ENCODE data around the gene PCDH19.
"Not testable (repeated sequence)": the region's sequence is repeated elsewhere in the genome, so short reads cannot be mapped to it uniquely, and the experiment has no call there.

Gene PCDH19, protein sequence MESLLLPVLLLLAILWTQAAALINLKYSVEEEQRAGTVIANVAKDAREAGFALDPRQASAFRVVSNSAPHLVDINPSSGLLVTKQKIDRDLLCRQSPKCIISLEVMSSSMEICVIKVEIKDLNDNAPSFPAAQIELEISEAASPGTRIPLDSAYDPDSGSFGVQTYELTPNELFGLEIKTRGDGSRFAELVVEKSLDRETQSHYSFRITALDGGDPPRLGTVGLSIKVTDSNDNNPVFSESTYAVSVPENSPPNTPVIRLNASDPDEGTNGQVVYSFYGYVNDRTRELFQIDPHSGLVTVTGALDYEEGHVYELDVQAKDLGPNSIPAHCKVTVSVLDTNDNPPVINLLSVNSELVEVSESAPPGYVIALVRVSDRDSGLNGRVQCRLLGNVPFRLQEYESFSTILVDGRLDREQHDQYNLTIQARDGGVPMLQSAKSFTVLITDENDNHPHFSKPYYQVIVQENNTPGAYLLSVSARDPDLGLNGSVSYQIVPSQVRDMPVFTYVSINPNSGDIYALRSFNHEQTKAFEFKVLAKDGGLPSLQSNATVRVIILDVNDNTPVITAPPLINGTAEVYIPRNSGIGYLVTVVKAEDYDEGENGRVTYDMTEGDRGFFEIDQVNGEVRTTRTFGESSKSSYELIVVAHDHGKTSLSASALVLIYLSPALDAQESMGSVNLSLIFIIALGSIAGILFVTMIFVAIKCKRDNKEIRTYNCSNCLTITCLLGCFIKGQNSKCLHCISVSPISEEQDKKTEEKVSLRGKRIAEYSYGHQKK (N-terminal part only)

DNA sequence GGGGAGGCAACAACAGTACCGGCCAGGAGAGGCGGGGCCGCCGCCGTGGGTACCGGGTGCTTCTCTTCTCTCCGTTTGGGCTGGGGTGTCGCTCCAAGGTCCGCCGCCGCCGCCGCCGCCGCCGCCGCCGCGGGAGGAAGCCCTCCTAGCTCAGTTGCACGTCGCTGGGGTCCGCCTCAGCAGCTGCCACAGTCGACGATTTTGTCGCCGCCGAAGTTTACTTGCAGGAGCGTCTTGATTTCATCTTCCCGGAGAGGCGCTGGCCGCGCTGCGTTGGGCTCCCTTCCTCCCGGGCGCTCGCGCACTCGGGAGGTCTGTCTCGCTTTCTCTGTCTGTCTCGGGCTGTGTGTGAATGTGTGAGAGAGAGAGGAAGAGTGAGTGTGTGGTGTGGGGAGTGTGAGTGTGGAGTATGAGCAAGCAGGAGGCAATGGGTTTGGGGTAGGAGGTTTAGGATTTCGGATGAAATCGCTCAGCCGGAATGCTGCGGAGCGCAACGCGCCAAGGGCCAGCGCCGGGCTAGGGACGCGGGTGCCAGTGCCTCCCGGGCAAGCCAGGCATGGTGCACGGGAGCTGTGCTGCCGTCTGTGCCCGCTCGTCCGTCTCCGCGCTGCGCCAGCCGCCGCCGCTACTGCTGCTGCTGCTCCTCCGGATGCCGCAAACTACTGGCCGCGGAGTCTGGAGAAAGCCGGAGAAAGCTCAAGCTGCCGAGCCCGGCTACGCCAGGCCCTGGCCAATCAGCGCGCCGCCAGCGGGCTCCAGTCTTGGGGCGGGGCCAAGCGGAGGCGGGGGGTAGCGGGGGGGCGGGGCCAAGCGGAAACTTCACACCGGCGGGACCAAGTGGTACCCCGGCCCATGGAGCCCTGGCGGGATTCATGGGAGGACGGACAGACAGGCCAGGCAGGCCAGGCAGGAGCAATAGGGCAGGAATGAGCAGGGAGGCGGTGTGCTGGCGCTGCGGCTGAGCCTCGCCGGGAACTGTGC, at the start of gene PCDH19:
TSS of gene PCDH19 (minus strand) at position 664 of the 981 bp plus-strand sequence. CDS start 1,676 bp downstream, outside the sequence.
- H3K9me3 Mint-ChIP-seq: no peaks in the 10 kb centered on the region
- peaks cover 3% of the 10 kb centered on the region for H3K36me3 Mint-ChIP-seq (ENCODE audit: insufficient read depth)
- no peak for DNase-seq (ENCODE audit: low spot score in 2 of 2)
- peaks cover 48% of the 10 kb centered on the region for H3K27me3 Mint-ChIP-seq
- H3K4me3 Mint-ChIP-seq: peak within 1 kb of the TSS; percentile 42
- no peak within 1 kb of the TSS for H3K27ac Mint-ChIP-seq (ENCODE audit: low read depth)
- no peak for ATAC-seq (replicated peaks; ENCODE audit: extremely low read depth, poor library complexity, severe bottlenecking)
- no peaks in the 10 kb centered on the region for H3K4me1 Mint-ChIP-seq

DNA sequence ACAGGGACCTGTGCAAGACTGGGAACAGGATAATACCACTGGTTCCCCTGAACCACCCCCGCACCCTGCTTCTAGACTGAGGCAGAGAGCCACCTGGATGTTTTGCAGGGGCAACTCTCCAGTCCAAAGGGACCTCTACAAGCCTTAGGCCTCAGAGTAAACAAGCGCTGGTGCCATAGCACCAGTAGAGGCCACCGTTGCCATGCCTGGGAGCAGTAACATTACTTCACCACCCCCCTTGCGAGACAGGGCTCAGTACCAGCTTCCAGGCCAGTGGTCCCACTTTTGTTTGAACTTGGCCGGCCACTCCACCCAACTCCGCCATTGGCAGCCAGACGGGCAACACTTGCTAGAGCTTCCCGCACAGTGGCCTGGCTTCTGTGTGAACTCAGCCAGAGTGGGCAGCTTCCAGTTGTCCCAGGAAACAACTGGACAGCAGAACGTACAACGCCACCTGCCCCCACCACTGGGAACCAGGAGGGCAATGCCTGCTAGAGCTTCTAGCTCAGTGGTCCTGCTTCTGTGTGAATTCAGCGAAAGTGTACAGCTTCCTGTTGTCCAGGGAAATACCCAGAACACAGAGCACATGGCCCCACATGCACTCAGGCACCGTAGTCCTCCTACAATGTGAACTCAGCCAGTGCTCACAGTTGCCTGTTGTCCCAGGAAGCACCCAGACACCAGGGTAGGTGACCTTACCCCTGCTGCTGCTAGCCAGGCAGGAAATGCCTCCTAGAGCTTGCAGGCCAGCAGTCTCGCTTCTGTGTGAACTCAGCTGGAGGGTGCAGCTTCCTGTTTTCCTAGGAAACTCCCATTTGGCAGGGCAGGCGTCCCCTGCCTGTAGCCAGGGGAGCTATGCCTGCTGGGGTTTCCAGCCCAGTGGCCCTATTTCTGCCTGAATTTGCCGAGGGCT, 39.9 kb upstream of the PCDH19 start:
- Mint-ChIP-seq H3K4me3 (no peak overlapping the region), H3K27ac (ENCODE audit: low read depth) (no peak overlapping the region), H3K36me3 (ENCODE audit: insufficient read depth) (no peaks in the 10 kb centered on the region), H3K9me3 (no peaks in the 10 kb centered on the region), H3K27me3 (no peaks in the 10 kb centered on the region), H3K4me1 (no peaks in the 10 kb centered on the region)
- ATAC-seq (replicated peaks; ENCODE audit: extremely low read depth, poor library complexity, severe bottlenecking) (no peak), DNase-seq (ENCODE audit: low spot score in 2 of 2) (no peak)

DNA sequence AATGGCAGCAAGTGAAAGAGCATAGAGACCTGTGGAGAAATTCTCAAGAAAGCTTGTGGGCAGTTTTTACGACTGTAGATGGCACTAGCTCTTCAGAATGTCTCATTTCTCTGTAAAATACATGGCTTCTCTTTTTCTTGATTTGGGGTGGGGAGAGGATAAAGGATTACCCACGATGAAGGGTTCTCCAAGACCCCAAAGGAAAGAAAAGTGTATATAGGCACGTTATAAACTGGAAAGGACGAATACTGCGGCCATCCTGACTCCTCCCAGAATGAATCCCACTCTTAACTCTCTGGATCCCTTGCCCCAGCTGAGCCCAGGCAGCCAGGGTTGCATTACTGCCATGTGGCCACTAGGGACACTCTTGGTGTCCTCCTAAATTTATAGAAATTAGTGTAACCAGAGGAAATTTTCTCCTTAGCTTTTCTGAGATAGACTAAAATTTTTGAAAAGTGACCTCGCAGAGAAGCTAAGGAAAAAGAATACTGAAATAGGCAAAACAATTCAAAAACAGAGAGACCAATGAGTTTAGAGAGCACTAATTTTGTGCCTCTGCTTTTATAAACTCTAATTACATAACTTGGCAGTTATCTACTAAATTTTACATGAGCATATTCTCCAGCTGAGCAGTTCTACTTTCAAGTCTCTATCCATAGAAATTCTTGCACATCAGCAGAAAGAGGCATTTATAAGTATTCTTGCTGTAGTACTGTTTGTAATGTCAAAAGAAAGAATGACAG, 37.8 kb upstream of the PCDH19 start:
- Mint-ChIP-seq H3K4me1 (no peaks in the 10 kb centered on the region), H3K36me3 (ENCODE audit: insufficient read depth) (no peaks in the 10 kb centered on the region), H3K27me3 (no peaks in the 10 kb centered on the region), H3K4me3 (no peak overlapping the region), H3K27ac (ENCODE audit: low read depth) (no peak overlapping the region), H3K9me3 (no peaks in the 10 kb centered on the region)
- no peak for DNase-seq (ENCODE audit: low spot score in 2 of 2)
- no peak for ATAC-seq (replicated peaks; ENCODE audit: extremely low read depth, poor library complexity, severe bottlenecking)

DNA sequence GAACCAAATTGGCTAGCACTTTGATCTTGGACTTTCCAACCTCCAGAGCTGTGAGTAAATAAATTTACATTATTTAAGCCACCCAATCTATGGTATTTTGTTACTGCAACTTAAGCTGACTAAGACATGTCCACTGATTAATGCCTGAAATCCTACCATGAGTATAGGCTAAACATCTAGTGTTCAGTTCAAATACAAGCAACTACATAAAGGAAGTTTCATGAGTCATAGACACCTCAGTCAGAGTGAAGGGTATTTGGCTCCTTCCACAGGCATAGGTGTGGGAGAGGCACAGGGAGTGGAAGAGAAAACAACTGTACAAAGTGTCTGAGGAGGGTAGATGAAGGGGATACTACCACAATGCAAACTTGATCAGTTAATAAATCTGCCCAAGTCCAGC, 35.5 kb upstream of the PCDH19 start:
- Mint-ChIP-seq H3K36me3 (ENCODE audit: insufficient read depth) (no peaks in the 10 kb centered on the region), H3K27ac (ENCODE audit: low read depth) (no peak overlapping the region), H3K4me1 (no peaks in the 10 kb centered on the region), H3K27me3 (no peaks in the 10 kb centered on the region), H3K4me3 (no peak overlapping the region), H3K9me3 (no peaks in the 10 kb centered on the region)
- DNase-seq (ENCODE audit: low spot score in 2 of 2) (no peak), ATAC-seq (replicated peaks; ENCODE audit: extremely low read depth, poor library complexity, severe bottlenecking) (no peak)

DNA sequence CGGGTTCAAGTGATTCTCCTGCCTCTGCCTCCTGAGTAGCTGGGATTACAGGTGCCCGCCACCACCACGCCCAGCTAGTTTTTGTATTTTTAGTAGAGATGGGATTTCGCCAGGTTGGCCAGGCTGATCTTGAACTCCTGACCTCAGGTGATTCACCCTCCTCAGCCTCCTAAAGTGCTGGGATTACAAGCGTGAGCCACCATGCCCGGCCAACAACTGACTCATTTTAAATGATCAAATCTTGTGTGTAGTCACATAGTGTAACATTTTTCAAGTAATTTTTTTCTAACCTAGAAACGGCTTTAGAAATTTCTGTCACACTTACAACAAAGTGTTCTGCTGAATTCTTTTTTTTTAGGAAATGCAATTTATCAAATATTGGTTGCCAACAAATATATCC, 31.2 kb upstream of the PCDH19 start:
- H3K27ac Mint-ChIP-seq (ENCODE audit: low read depth); H3K27me3 Mint-ChIP-seq; H3K9me3 Mint-ChIP-seq; H3K4me1 Mint-ChIP-seq; H3K4me3 Mint-ChIP-seq; ATAC-seq (replicated peaks; ENCODE audit: extremely low read depth, poor library complexity, severe bottlenecking); DNase-seq (ENCODE audit: low spot score in 2 of 2); H3K36me3 Mint-ChIP-seq (ENCODE audit: insufficient read depth): not testable (repeated sequence)

DNA sequence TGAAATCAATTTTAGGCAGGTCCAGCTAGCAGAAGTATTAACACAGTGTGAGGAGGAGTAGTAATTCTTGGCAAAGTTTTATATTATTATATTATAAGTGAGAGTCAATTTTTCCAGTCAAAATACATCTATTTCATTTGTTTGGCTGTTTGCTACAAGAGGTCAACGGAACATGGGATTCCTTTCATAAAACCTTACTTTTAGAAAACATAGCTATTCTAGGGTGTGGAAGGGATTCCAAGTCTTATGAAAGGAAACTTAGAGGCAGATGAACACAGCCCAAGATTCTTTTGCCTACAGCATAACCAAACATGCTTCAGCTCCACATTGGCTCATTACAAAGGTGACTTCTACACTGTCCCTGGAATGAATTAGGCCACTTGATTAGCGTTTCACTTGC, 29.9 kb upstream of the PCDH19 start:
- H3K4me3 Mint-ChIP-seq: no peak overlapping the region

DNA sequence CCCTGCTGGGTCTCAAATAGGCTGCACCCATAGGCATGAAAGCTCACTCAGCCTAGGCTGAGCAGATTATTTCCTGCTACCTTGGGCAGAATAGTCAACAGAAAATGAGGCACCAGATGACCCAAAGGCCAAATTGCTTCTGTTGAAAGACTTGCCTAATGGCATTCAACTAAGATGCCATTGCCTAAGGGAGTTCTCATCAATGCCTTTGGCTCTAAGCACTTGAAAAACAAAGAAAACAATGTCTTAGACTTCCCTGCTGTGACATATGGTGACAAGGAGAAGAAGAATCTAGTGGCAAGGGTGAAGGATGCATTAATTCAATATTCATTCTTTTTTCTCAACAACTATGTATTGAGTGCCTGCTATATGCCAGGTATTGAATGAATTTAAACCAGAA, 25.7 kb upstream of the PCDH19 start:
- H3K36me3 Mint-ChIP-seq (ENCODE audit: insufficient read depth): no peaks in the 10 kb centered on the region

More for the DNA sequence above, 29.9 kb upstream of the PCDH19 start:
- ATAC-seq (replicated peaks; ENCODE audit: extremely low read depth, poor library complexity, severe bottlenecking) (no peak), DNase-seq (ENCODE audit: low spot score in 2 of 2) (no peak)
- H3K27ac Mint-ChIP-seq (ENCODE audit: low read depth): no peak overlapping the region
- no peaks in the 10 kb centered on the region for H3K36me3 Mint-ChIP-seq (ENCODE audit: insufficient read depth)
- H3K4me1 Mint-ChIP-seq: no peaks in the 10 kb centered on the region
- H3K27me3 Mint-ChIP-seq: no peaks in the 10 kb centered on the region
- H3K9me3 Mint-ChIP-seq: no peaks in the 10 kb centered on the region

DNA sequence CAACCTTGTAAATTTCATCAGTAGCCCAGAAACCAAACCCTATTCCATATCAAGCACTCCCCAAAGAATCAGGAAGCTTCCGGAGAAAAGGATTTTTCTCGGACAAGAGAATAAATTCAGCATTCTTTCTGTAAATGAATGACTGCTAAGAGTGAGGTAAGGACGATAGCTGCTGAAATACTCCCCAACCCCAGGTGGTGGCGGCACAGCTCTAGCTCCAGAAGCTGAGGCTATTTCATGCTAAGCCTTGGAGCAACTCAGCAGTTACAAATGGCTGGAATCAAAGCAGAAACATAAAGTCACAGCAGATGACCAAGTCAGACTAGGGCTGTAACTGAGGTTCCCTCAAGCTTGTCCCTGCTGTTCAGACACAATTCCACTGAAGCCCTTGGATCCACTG, 13.9 kb upstream of the PCDH19 start:
- ATAC-seq (replicated peaks; ENCODE audit: extremely low read depth, poor library complexity, severe bottlenecking): no peak

More for the DNA sequence above, 25.7 kb upstream of the PCDH19 start:
- DNase-seq (ENCODE audit: low spot score in 2 of 2) (no peak), ATAC-seq (replicated peaks; ENCODE audit: extremely low read depth, poor library complexity, severe bottlenecking) (no peak)
- H3K9me3 Mint-ChIP-seq: no peaks in the 10 kb centered on the region
- H3K4me1 Mint-ChIP-seq: no peaks in the 10 kb centered on the region
- H3K27ac Mint-ChIP-seq (ENCODE audit: low read depth): no peak overlapping the region
- no peaks in the 10 kb centered on the region for H3K27me3 Mint-ChIP-seq
- H3K4me3 Mint-ChIP-seq: no peak overlapping the region

DNA sequence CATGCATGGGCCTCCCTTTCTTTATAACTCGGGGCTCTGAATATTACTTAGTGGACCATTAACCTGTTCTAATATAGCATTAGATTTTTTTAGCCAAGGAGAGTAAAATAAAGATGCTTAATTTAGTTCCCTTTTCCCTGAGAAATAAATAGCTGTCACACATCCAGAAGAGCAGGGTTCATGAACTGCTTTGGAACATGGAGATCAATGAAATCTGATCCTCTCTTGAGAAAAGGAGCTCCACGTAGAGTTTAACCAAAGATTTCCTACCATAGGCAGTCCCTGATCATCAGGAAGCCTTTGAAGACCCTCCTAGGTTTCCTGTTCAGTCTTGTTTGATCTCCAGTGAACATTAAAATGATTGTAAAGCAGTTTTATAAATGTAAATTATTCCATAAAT, 8.5 kb upstream of the PCDH19 start:
- Mint-ChIP-seq H3K9me3 (no peaks in the 10 kb centered on the region), H3K4me3 (no peak overlapping the region), H3K4me1 (no peaks in the 10 kb centered on the region), H3K27ac (ENCODE audit: low read depth) (no peak overlapping the region), H3K36me3 (ENCODE audit: insufficient read depth) (no peaks in the 10 kb centered on the region), H3K27me3 (peaks cover 9% of the 10 kb centered on the region)
- DNase-seq (ENCODE audit: low spot score in 2 of 2): no peak
- ATAC-seq (replicated peaks; ENCODE audit: extremely low read depth, poor library complexity, severe bottlenecking): no peak

More for the DNA sequence above, 13.9 kb upstream of the PCDH19 start:
- no peak for DNase-seq (ENCODE audit: low spot score in 2 of 2)
- Mint-ChIP-seq H3K4me1 (no peaks in the 10 kb centered on the region), H3K36me3 (ENCODE audit: insufficient read depth) (no peaks in the 10 kb centered on the region), H3K4me3 (no peak overlapping the region), H3K9me3 (no peaks in the 10 kb centered on the region), H3K27ac (ENCODE audit: low read depth) (no peak overlapping the region), H3K27me3 (no peaks in the 10 kb centered on the region)

DNA sequence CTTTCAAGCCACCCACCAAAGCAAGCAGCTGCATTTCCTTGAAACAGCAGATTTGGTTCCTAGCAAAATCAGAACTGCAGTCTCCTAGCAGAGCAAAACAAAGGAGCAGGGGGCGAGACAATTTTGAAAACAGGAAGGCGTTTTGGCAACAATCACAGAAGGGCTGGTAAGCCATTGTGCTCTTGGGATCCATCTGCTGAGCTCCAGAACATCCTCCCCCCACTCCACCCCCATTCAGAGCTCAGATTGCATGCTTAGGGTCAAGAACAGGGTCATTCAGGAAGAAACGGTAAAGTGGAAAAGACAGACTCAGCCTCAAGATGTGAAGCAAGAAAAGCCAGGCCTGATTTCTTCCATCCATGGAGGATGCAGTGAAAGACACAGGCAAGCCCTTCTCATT, 7.6 kb upstream of the PCDH19 start:
- Mint-ChIP-seq H3K27me3 (peaks cover 17% of the 10 kb centered on the region), H3K4me3 (no peak overlapping the region), H3K36me3 (ENCODE audit: insufficient read depth) (no peaks in the 10 kb centered on the region), H3K4me1 (no peaks in the 10 kb centered on the region), H3K27ac (ENCODE audit: low read depth) (no peak overlapping the region), H3K9me3 (no peaks in the 10 kb centered on the region)
- no peak for ATAC-seq (replicated peaks; ENCODE audit: extremely low read depth, poor library complexity, severe bottlenecking)
- no peak for DNase-seq (ENCODE audit: low spot score in 2 of 2)

DNA sequence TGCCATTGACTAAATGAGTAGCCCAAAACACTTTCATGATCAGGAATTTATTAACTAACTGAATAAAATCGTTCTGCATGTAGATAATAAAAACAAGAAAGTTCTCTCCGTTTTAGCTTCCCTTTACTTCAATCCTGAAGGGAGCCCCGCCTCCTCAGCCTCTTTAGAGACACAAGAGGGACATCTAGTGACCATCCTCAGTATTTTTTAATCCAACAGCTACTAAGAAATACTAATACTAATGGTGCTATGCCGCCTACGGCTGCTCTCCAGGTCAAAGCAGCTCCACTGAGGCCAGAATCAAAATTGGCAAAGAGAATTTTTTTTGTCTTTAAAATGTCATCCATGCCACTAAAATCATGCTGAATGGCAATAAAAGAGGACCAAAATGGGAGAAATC, 3.2 kb upstream of the PCDH19 start:
- Mint-ChIP-seq H3K9me3 (no peaks in the 10 kb centered on the region), H3K4me1 (no peaks in the 10 kb centered on the region), H3K27me3 (peaks cover 29% of the 10 kb centered on the region), H3K4me3 (no peak overlapping the region), H3K36me3 (ENCODE audit: insufficient read depth) (peaks cover 3% of the 10 kb centered on the region), H3K27ac (ENCODE audit: low read depth) (no peak overlapping the region)
- ATAC-seq (replicated peaks; ENCODE audit: extremely low read depth, poor library complexity, severe bottlenecking): no peak
- DNase-seq (ENCODE audit: low spot score in 2 of 2): no peak
